Measurements from ENCODE around the gene NYAP2.

NYAP2 gene

DNA sequence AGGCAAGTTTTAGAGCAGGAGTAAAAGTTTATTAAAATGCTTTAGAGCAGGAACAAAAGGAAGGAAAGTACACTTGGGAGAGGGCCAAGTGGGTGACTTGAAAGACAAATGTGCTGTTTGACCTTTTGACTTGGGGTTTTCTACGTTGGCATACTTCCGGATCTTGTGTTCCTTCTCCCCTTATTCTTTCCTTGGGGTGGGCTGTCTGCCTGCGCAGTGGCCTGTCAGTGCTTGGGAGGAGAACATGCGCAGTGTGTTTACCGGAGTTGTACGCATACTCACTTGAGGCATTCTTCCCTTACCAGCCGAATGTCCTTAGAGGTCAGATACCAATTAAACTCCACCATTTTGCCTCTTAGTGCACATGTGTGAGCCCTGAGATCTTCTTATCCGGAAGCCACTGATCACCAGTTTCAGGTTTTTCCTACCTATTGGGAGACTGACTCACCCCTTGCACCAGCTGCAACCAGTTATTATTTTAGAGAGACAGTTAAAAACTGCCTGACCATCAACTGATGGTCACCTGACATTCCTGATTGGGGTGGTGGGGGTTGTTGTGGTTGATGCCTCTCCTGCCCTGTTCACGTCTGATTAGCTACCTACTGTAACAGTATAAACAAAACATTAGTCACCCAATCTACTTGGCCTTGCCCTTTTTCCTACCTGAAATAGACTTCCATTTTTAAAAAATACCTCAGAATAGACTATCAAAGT, 67.5 kb downstream of the NYAP2 start:
- H3K4me3 ChIP-seq (IDR thresholded peaks at IDR 0.05; ENCODE audit: insufficient read depth, low read depth, low read length) = no peak overlapping the region
- H3K27ac ChIP-seq = no peak overlapping the region
- H4K20me1 ChIP-seq (ENCODE audit: insufficient read depth) = no peaks in the 10 kb centered on the region
- H3K4me1 ChIP-seq (ENCODE audit: low read depth, poor library complexity, severe bottlenecking) = peaks cover 27% of the 10 kb centered on the region
- no peak overlapping the region for H2AFZ ChIP-seq (ENCODE audit: low read depth)
- no peaks in the 10 kb centered on the region for H3K79me2 ChIP-seq (ENCODE audit: insufficient read depth, low read depth)
- no peaks in the 10 kb centered on the region for H3K36me3 ChIP-seq (ENCODE audit: insufficient read depth)
- no peak for TF ChIP-seq CTCF (conservative IDR thresholded peaks at IDR 0.05; ENCODE audit: low read depth, low read length)
- H3K4me2 ChIP-seq = no peak overlapping the region
- H3K27me3 ChIP-seq (ENCODE audit: insufficient read depth, low read depth) = no peaks in the 10 kb centered on the region
- no peak overlapping the region for H3K9ac ChIP-seq

GRCh38 chr2:225468131-225468530, 68.6 kb downstream of the NYAP2 start:
- TF ChIP-seq CTCF (conservative IDR thresholded peaks at IDR 0.05; ENCODE audit: low read depth, low read length) = no peak
- peaks cover 21% of the 10 kb centered on the region for H3K4me1 ChIP-seq (ENCODE audit: low read depth, poor library complexity, severe bottlenecking)
- H2AFZ ChIP-seq (ENCODE audit: low read depth) = no peak overlapping the region
- H3K4me2 ChIP-seq = no peak overlapping the region
- H3K9ac ChIP-seq = no peak overlapping the region
- H3K27ac ChIP-seq = no peak overlapping the region
- no peaks in the 10 kb centered on the region for H4K20me1 ChIP-seq (ENCODE audit: insufficient read depth)
- H3K79me2 ChIP-seq (ENCODE audit: insufficient read depth, low read depth) = no peaks in the 10 kb centered on the region
- no peaks in the 10 kb centered on the region for H3K36me3 ChIP-seq (ENCODE audit: insufficient read depth)
- no peak overlapping the region for H3K4me3 ChIP-seq (IDR thresholded peaks at IDR 0.05; ENCODE audit: insufficient read depth, low read depth, low read length)
- no peaks in the 10 kb centered on the region for H3K27me3 ChIP-seq (ENCODE audit: insufficient read depth, low read depth)

DNA sequence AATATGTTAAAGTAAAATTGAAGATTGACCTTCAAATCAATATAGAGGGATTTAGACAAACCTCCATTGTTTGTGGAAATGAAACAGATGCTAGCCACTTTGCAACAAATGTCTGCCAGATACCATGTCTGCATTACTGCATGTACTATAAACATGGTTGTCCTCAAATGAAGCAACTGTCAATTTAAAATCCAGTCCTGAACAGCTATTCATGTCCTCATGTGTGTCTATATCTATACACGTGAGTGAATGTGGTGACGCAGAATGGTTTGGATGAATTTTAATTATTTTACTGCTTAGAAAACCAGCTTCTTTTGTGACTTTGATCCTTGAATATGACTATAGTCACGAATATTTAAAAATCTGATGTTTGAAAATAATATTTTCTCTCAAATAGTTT, 71.5 kb downstream of the NYAP2 start:
- H3K4me2 ChIP-seq = no peak overlapping the region
- no peak overlapping the region for H3K27ac ChIP-seq
- H4K20me1 ChIP-seq (ENCODE audit: insufficient read depth) = no peaks in the 10 kb centered on the region
- TF ChIP-seq CTCF (conservative IDR thresholded peaks at IDR 0.05; ENCODE audit: low read depth, low read length) = no peak
- no peak overlapping the region for H3K9ac ChIP-seq
- H3K4me3 ChIP-seq (IDR thresholded peaks at IDR 0.05; ENCODE audit: insufficient read depth, low read depth, low read length) = no peak overlapping the region
- no peaks in the 10 kb centered on the region for H3K27me3 ChIP-seq (ENCODE audit: insufficient read depth, low read depth)
- H3K79me2 ChIP-seq (ENCODE audit: insufficient read depth, low read depth) = no peaks in the 10 kb centered on the region
- no peaks in the 10 kb centered on the region for H3K36me3 ChIP-seq (ENCODE audit: insufficient read depth)
- H3K4me1 ChIP-seq (ENCODE audit: low read depth, poor library complexity, severe bottlenecking) = no peaks in the 10 kb centered on the region
- H2AFZ ChIP-seq (ENCODE audit: low read depth) = no peak overlapping the region

DNA sequence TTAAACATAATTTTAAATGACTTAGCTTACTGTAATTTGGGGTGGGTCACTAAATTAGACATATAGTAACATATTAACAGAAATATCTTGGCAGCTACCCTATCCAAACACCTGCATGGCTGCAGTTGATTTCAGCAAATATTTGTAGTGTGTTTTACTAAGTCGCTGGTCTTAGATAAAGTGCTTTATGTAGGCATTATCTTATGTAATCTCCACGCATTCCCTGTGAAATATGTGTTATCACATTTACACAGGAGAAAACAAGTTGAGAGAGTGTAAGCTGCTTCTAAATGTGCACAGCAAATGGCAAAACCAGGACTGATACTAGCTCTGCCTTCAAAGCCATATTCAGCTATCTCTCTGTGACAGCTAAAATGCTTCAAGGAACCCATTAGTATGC, 72.0 kb downstream of the NYAP2 start:
- Histone ChIP-seq H3K4me3 (IDR thresholded peaks at IDR 0.05; ENCODE audit: insufficient read depth, low read depth, low read length) (no peak overlapping the region), H3K36me3 (ENCODE audit: insufficient read depth) (no peaks in the 10 kb centered on the region), H3K27ac (no peak overlapping the region), H3K27me3 (ENCODE audit: insufficient read depth, low read depth) (no peaks in the 10 kb centered on the region), H3K4me1 (ENCODE audit: low read depth, poor library complexity, severe bottlenecking) (no peaks in the 10 kb centered on the region), H3K9ac (no peak overlapping the region), H2AFZ (ENCODE audit: low read depth) (no peak overlapping the region), H4K20me1 (ENCODE audit: insufficient read depth) (no peaks in the 10 kb centered on the region), H3K4me2 (no peak overlapping the region), H3K79me2 (ENCODE audit: insufficient read depth, low read depth) (no peaks in the 10 kb centered on the region)
- no peak for TF ChIP-seq CTCF (conservative IDR thresholded peaks at IDR 0.05; ENCODE audit: low read depth, low read length)

Measured in KMS-11 (cell line).